IMR-90 (cell line): ENCODE results near the gene ITFG2. TPM values are rescaled to one million over a fixed set of nuclear protein-coding genes. Genes with fewer than 3 reads are reported as not detected.

Source experiments
- ATAC-seq: fragments of 200-7000 bp; cut with Tn5 transposase; 2 replicates; pipeline ENCODE4 v1.9.1; 2020; ENCODE audit warnings: low read depth, mild to moderate bottlenecking, moderate library complexity
- BruUV-seq: library from RNA; stranded (reverse); fragments of 400-500 nt; replicated peaks from 2 replicates; lab custom pipeline; 2021; lab: Mats Ljungman, UMichigan
- CTCF ChIA-PET: fragments of 300-600 bp; formaldehyde crosslinking; extraction: SDS; loops from one replicate; lab custom pipeline; 2021; ENCODE audit warnings: antibody characterized with exemption; lab: Yijun Ruan, JAX
- POLR2A ChIA-PET: fragments of 300-600 bp; sonication (Branson Sonifier 250); formaldehyde crosslinking; loops from one replicate; lab custom pipeline; 2022; ENCODE audit warnings: antibody characterized with exemption; ENCODE audit not compliant: unreplicated experiment; lab: Charles Lee
- DNase-seq: peaks from one replicate; pipeline ENCODE4 v3.0.0; 2013
- H2AFZ ChIP-seq: replicated peaks from 2 replicates; pipeline ENCODE3; 2013; ENCODE audit warnings: low read length, mild to moderate bottlenecking; ENCODE audit not compliant: poor library complexity
- H2AK5ac ChIP-seq: 2 replicates; pipeline ENCODE4 v1.6.1; 2013; ENCODE audit warnings: low read depth, low read length, inconsistent platforms
- H2AK9ac ChIP-seq: replicated peaks from 2 replicates; pipeline ENCODE3; 2013; ENCODE audit warnings: mild to moderate bottlenecking, low read depth, low read length, moderate library complexity; ENCODE audit not compliant: poor library complexity
- H2BK120ac ChIP-seq: 2 replicates; pipeline ENCODE4 v1.6.1; 2013; ENCODE audit warnings: low read depth, low read length, inconsistent platforms
- H2BK15ac ChIP-seq: 3 replicates; pipeline ENCODE4 v1.6.1; 2013; ENCODE audit warnings: low read depth, low read length, inconsistent platforms
- H2BK20ac ChIP-seq: 2 replicates; pipeline ENCODE4 v1.6.1; 2013; ENCODE audit warnings: low read depth, mild to moderate bottlenecking, inconsistent platforms, low read length, moderate library complexity
- H2BK5ac ChIP-seq: 2 replicates; pipeline ENCODE4 v1.6.1; 2013; ENCODE audit warnings: mild to moderate bottlenecking, low read depth, low read length, inconsistent platforms; ENCODE audit not compliant: poor library complexity, severe bottlenecking
- H3K14ac ChIP-seq: replicated peaks from 2 replicates; pipeline ENCODE4 v1.6.1; 2013; ENCODE audit warnings: low read depth, low read length, inconsistent platforms
- H3K18ac ChIP-seq: 2 replicates; pipeline ENCODE4 v1.6.1; 2013; ENCODE audit warnings: low read depth, low read length, control low read depth
- H3K23ac ChIP-seq: 2 replicates; pipeline ENCODE4 v1.6.1; 2013; ENCODE audit warnings: low read depth, low read length, inconsistent platforms
- H3K27ac ChIP-seq: 2 replicates; pipeline ENCODE4 v1.5.1; 2013; ENCODE audit warnings: mild to moderate bottlenecking, control low read depth, low read length; ENCODE audit not compliant: insufficient read depth
- H3K27me3 ChIP-seq: 2 replicates; pipeline ENCODE4 v1.6.1; 2013; ENCODE audit warnings: low read length; ENCODE audit not compliant: control insufficient read depth, insufficient read depth
- H3K36me3 ChIP-seq: 2 replicates; pipeline ENCODE4 v1.6.1; 2013; ENCODE audit warnings: low read length, mixed read lengths; ENCODE audit not compliant: control insufficient read depth, insufficient read depth
- H3K4ac ChIP-seq: 2 replicates; pipeline ENCODE4 v1.6.1; 2013; ENCODE audit warnings: low read depth, low read length, inconsistent platforms
- H3K4me1 ChIP-seq: 2 replicates; pipeline ENCODE4 v1.6.1; 2013; ENCODE audit warnings: low read length, mixed read lengths; ENCODE audit not compliant: control insufficient read depth, insufficient read depth
- H3K4me2 ChIP-seq: 2 replicates; pipeline ENCODE4 v1.6.1; 2013; ENCODE audit warnings: low read depth, mild to moderate bottlenecking, control low read depth, low read length, moderate library complexity
- H3K4me3 ChIP-seq: 2 replicates; pipeline ENCODE4 v1.5.1; 2013; ENCODE audit warnings: low read depth, mild to moderate bottlenecking, control low read depth, low read length, moderate library complexity; ENCODE audit not compliant: insufficient read depth
- H3K56ac ChIP-seq: 2 replicates; pipeline ENCODE4 v1.6.1; 2013; ENCODE audit warnings: low read length, inconsistent platforms; ENCODE audit not compliant: insufficient read depth; ENCODE audit errors: extremely low read depth
- H3K79me1 ChIP-seq, 2 experiments: 2 replicates each; pipeline ENCODE4 v1.6.1; 2013; ENCODE audit warnings: low read length in 2 of 2, inconsistent platforms in 1 of 2, low read depth in 1 of 2
- H3K9ac ChIP-seq: 2 replicates; pipeline ENCODE4 v1.6.1; 2013; ENCODE audit warnings: low read depth, low read length, control low read depth
- H3K9me1 ChIP-seq: 2 replicates; pipeline ENCODE4 v1.6.1; 2013; ENCODE audit warnings: low read length, inconsistent platforms; ENCODE audit not compliant: insufficient read depth
- H3K9me3 ChIP-seq: 2 replicates; pipeline ENCODE4 v1.6.1; 2013; ENCODE audit warnings: low read length; ENCODE audit not compliant: control insufficient read depth, insufficient read depth
- H4K20me1 ChIP-seq: 2 replicates; pipeline ENCODE4 v1.6.1; 2013; ENCODE audit warnings: low read length, inconsistent platforms; ENCODE audit not compliant: insufficient read depth
- H4K5ac ChIP-seq: 2 replicates; pipeline ENCODE4 v1.6.1; 2013; ENCODE audit warnings: mild to moderate bottlenecking, low read depth, low read length, control low read depth
- H4K8ac ChIP-seq, 2 experiments: 2 replicates each; pipeline ENCODE4 v1.6.1; 2013; ENCODE audit warnings: low read depth in 2 of 2, low read length in 2 of 2, control low read depth in 1 of 2, inconsistent platforms in 1 of 2
- H4K91ac ChIP-seq: 2 replicates; pipeline ENCODE4 v1.6.1; 2013; ENCODE audit warnings: low read depth, low read length, inconsistent platforms; ENCODE audit not compliant: insufficient read depth
- BHLHE40 ChIP-seq: fragments of 150-350 bp; IDR thresholded peaks from 2 replicates; pipeline ENCODE4 v1.6.1; 2016; ENCODE audit warnings: mild to moderate bottlenecking, low read depth, low read length
- CEBPB ChIP-seq: IDR thresholded peaks from 2 replicates; pipeline ENCODE4 v1.6.1; 2012; ENCODE audit warnings: low read depth, low read length, improper control_type of control experiment
- FOS ChIP-seq: fragments of 150-350 bp; IDR thresholded peaks from 2 replicates; pipeline ENCODE4 v1.6.1; 2016; ENCODE audit warnings: low read depth, low read length
- MAFK ChIP-seq: IDR thresholded peaks from 2 replicates; pipeline ENCODE4 v1.6.1; 2012; ENCODE audit warnings: low read depth, low read length, improper control_type of control experiment
- MAZ ChIP-seq: IDR thresholded peaks from 2 replicates; pipeline ENCODE4 v1.6.1; 2012; ENCODE audit warnings: low read depth, mild to moderate bottlenecking, low read length, improper control_type of control experiment, moderate library complexity, borderline replicate concordance
- MXI1 ChIP-seq: IDR thresholded peaks from 2 replicates; pipeline ENCODE4 v1.6.1; 2012; ENCODE audit warnings: low read depth, mild to moderate bottlenecking, low read length, moderate library complexity, borderline replicate concordance
- NFE2L2 ChIP-seq: fragments of 150-350 bp; IDR thresholded peaks from 2 replicates; pipeline ENCODE4 v1.6.1; 2016; ENCODE audit warnings: low read depth, mild to moderate bottlenecking, low read length
- POLR2A ChIP-seq: IDR thresholded peaks from 2 replicates; pipeline ENCODE4 v1.6.1; 2012; ENCODE audit warnings: mild to moderate bottlenecking, low read depth, low read length
- RCOR1 ChIP-seq: IDR thresholded peaks from 2 replicates; pipeline ENCODE4 v1.6.1; 2012; ENCODE audit warnings: mild to moderate bottlenecking, low read length, improper control_type of control experiment; ENCODE audit not compliant: insufficient replicate concordance
- RFX5 ChIP-seq: IDR thresholded peaks from 2 replicates; pipeline ENCODE4 v1.8.0; 2012; ENCODE audit warnings: low read depth, mild to moderate bottlenecking, low read length, moderate library complexity
- SMC3 ChIP-seq: fragments of 150-350 bp; IDR thresholded peaks from 2 replicates; pipeline ENCODE4 v1.6.1; 2016; ENCODE audit warnings: low read depth, mild to moderate bottlenecking, antibody characterized with exemption, low read length, moderate library complexity
- USF2 ChIP-seq: fragments of 150-350 bp; IDR thresholded peaks from 2 replicates; pipeline ENCODE4 v1.6.1; 2017; ENCODE audit warnings: mild to moderate bottlenecking, antibody characterized with exemption, low read length, low read depth
- WGBS, 2 experiments: methylation state at CpG; one replicate each; pipeline versions ENCODE4 v1.1.5 to v1.1.7; 2013; ENCODE audit warnings: missing lambda C conversion rate in 2 of 2; ENCODE audit not compliant: insufficient read length in 1 of 2; ENCODE audit errors: extremely low coverage in 2 of 2; 5-methylcytosine and 5-hydroxymethylcytosine counted together
- dilution Hi-C: fragments of 300-500 bp; cut with HindIII; formaldehyde crosslinking; loops from one replicate; pipeline ENCODE4 v1.14.3; 2018; ENCODE audit warnings: low sequenced_read_pairs; ENCODE audit not compliant: unreplicated experiment
- in situ Hi-C: fragments of 300-500 bp; cut with MboI; formaldehyde crosslinking; loops from 3 replicates; pipeline ENCODE4 v1.14.3; 2019; ENCODE audit warnings: low sequenced_read_pairs, inconsistent platforms, mixed read lengths
- intact Hi-C: fragments of 100-400 bp; cut with micrococcal nuclease; formaldehyde crosslinking; loops from 2 replicates; pipeline ENCODE4 v1.10.0; 2022
- polyA plus RNA-seq, 3 experiments: library from polyadenylated mRNA; depleted of rRNA; stranded (reverse); fragments of >200 nt; gene quantifications; 2 replicates each; pipeline ENCODE4 v1.2.3, GENCODE V29; 2012; ENCODE audit warnings: low replicate concordance in 1 of 3
- total RNA-seq: library from RNA; depleted of rRNA; stranded (reverse); fragments of >200 nt; gene quantifications from 2 replicates; pipeline ENCODE4 v1.2.3, GENCODE V29; 2012
- TF ChIP-seq, protein P1 (sequence below): fragments of 150-350 bp; IDR thresholded peaks from 2 replicates; pipeline ENCODE4 v1.6.1; 2016; ENCODE audit warnings: low read depth, mild to moderate bottlenecking, low read length, moderate library complexity, borderline replicate concordance

Gene ITFG2
- total and polyA plus RNA-seq, 2 of the 4 experiments (the other 2 are of a cell fraction), result 20.3 to 25.5 TPM

DNA sequence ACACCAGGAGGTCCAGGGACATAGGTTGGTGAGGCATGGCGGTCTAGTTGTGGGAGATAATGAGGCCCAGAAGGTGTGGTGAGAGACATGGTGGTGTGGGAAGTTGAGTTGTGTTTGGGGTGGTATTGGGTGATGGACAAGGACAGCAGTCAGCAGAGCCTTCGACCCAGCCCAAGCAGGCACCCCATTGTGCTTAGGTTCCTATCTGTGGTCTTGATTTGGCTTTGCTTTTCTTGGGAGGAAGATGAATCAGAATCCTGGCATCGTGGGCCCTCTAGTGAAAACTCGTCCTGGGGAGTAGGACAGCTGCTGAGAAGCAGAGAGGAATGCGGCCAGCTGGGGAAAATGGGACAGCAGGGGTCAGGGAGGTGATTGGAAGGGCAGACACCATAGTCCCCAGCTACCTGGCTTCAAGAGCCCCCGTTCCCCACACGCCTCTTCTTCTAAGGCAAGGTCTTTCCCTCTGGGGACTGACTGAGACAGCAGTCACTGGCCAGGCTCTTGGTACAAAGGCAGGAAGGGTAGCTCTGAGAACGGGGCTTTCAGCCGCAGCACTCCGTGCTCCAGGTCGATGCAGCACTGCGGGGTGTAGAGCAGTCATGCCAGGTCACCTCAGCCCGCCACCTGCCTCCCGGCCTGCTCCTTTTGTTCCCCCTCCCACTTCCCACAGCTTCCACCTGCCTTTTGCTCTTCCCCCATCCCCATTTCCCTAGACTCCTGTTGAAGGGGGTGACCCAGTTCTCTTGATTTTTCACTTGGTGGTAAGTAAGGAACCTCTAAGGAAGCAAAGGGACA, 14.4 kb downstream of the ITFG2 start:
- no peak overlapping the region for H2AFZ ChIP-seq

More for the DNA sequence above, 14.4 kb downstream of the ITFG2 start:
- TF ChIP-seq RCOR1 (no peak), BHLHE40 (no peak), RFX5 (no peak), CEBPB (no peak), MAFK (no peak), USF2 (no peak), FOS (no peak), POLR2A (no peak), MAZ (no peak), MXI1 (no peak), NFE2L2 (no peak), SMC3 (no peak)
- TF ChIP-seq, protein P1, sequence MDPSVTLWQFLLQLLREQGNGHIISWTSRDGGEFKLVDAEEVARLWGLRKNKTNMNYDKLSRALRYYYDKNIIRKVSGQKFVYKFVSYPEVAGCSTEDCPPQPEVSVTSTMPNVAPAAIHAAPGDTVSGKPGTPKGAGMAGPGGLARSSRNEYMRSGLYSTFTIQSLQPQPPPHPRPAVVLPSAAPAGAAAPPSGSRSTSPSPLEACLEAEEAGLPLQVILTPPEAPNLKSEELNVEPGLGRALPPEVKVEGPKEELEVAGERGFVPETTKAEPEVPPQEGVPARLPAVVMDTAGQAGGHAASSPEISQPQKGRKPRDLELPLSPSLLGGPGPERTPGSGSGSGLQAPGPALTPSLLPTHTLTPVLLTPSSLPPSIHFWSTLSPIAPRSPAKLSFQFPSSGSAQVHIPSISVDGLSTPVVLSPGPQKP, result no peak
- H3K4me1 ChIP-seq, result no peaks in the 10 kb centered on the region
- H4K8ac ChIP-seq, result no peak overlapping the region
- no peak overlapping the region for H3K14ac ChIP-seq
- no peak overlapping the region for H3K4me2 ChIP-seq
- H3K9me3 ChIP-seq, result no peaks in the 10 kb centered on the region
- H3K9ac ChIP-seq, result no peak overlapping the region
- ATAC-seq, result no peak
- H3K9me1 ChIP-seq, result 0 out of 2 replicates have a peak, but pooled peaks cover 2% of the 10 kb centered on the region
- H2BK120ac ChIP-seq, result no peak overlapping the region
- no peaks in the 10 kb centered on the region for H3K79me1 ChIP-seq
- H3K27me3 ChIP-seq, result no peaks in the 10 kb centered on the region
- H3K56ac ChIP-seq, result no peak overlapping the region
- whole genome bisulfite sequencing, 2 experiments, result 75% methylated on average over 5 of the region's 14 CpGs; no CpG with 5 or more reads in 1 of the 2 experiments
- CTCF ChIA-PET, result interaction anchor here (0.6 kb wide), 1 partner anchor 274 kb away, joined by 4 read pairs; no protein-coding TSS in a partner anchor
- H3K4me3 ChIP-seq, result no peak overlapping the region
- H2BK20ac ChIP-seq, result no peak overlapping the region
- no peak overlapping the region for H2AK9ac ChIP-seq
- in situ Hi-C loops, result no loop called here
- H3K18ac ChIP-seq, result no peak overlapping the region
- DNase-seq, result no peak
- H3K23ac ChIP-seq, result no peak overlapping the region
- H3K36me3 ChIP-seq, result peaks cover 54% of the 10 kb centered on the region
- H3K27ac ChIP-seq, result no peak overlapping the region
- no peak overlapping the region for H2BK5ac ChIP-seq
- dilution Hi-C loops, result no loop called here
- no peak overlapping the region for H4K91ac ChIP-seq
- no peak overlapping the region for H3K4ac ChIP-seq
- POLR2A ChIA-PET, result no interaction called here
- no peak overlapping the region for H2BK15ac ChIP-seq
- H4K5ac ChIP-seq, result no peak overlapping the region
- no TSS peak for BruUV-seq
- H4K20me1 ChIP-seq, result no peaks in the 10 kb centered on the region
- intact Hi-C loops, result no loop called here
- no peak overlapping the region for H2AK5ac ChIP-seq
